GM19395 (cell line): Measurements from ENCODE around the gene MROH2A.
"Not testable (repeated sequence)": the region's sequence is repeated elsewhere in the genome, so short reads cannot be mapped to it uniquely, and the experiment has no call there.

Experiments used
- ATAC-seq: cut with Tn5 transposase; IDR thresholded peaks from one replicate; pipeline ENCODE4 v1.9.1; 2021; ENCODE audit warnings: mild to moderate bottlenecking, moderate library complexity; ENCODE audit not compliant: unreplicated experiment

Gene MROH2A, protein sequence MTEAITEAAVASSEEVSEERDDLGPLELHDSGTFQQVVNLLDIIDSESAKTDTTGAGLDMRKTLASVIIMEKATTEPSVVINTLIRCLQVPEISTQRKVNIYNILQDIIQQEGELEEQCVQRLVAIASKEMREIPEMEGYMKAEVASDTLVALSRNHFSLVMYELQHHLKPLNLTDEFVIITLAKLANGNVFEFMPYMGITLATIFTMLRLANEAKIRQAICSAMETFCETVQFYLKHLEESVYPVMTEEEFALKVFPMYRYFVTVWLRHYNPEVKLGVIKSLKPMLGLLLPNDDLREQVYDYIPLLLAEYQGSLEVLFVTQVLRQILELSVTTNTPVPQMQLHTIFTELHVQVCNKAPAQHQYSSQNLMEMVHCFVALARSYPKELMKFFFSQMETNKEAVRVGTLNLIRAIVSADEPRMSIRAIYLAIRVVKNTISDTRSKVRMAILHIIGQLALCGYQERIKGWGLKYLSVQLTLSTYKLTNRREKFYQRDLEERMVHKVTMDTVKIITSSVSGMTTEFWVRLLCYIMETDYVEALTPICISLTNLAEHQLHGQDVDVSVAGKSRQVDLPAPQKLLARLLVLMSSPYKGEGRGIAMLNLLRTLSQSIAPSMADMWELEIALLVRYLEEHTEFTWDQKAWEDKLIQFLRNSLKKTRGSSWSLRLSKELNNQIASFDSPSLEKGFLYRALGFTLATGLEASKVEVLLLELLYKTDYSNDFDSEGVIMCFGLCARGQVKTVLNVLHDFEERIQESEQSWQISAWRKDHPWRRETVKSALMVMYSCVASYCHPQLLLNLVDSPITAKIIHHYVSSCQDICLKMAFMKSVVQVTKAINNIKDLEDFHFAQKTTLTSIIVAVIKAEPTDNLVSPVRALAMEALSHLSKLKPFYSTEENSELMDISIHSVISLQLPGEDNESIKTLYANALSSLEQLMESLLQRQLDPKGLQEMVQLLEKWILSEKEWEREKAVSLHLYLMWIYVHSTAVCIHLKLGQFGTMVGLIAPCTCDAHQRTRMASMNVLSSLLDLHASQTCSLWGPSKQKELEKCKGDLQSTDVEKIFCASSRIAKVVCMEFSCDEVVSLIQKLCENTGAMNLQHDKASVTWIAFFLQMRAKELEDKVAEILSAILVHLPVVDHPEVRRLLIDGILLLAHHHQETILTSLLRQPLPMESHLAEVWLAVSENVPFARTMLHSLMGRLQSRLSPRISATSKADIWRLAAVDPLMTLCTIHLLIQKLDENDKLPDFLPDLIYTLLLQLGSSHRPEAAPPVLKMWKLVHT (N-terminal part only)

DNA sequence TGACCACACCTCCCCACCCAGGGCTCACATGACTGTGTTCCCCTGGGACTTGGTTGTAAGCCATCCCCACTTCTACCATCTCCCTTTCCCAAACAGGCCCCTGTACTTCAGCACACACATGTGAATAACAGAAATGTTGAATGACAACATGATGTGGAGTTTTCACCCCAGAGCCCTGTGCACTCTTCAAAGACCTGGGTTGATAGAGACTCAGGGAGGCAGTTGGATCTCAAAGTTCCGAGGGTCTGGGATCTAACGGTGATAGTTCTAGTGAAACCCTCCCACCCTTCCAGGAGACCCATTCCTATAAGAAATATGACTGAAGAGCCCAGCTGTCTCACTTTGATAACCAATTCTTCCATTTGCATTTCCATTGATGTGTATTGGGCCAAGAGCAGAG lies at the start of gene MROH2A:
Gene MROH2A (plus strand): TSS at position 301 of the 400 bp plus-strand sequence. CDS start 1,029 bp downstream, outside the sequence.
- no peak for ATAC-seq

DNA sequence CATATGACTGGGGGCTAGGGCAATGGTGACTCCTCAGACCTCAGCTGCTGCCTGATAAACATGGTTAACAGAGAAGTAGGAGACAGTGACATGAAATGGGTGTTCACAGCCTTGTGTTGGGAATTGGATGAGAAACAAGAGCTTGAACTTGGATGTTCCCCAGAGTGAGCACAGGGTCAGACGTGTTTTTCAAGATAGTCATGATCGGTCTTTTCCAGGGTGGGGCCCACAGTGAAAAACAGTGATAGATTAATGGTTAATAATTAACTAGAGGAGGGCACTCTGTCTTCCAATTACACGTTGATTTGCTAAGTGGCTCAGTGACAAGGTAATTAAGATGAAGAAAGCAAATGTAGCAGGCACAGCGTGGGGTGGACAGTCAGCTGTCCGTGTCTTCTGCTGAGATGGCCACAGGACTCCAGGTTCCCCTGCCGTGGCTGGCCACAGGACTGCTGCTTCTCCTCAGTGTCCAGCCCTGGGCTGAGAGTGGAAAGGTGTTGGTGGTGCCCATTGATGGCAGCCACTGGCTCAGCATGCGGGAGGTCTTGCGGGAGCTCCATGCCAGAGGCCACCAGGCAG lies 49.3 kb upstream of the MROH2A start, which contains the start of gene UGT1A3:
Gene UGT1A3 (plus strand): TSS at position 320 of the 579 bp plus-strand sequence. CDS start 85 bp downstream, at position 405.
- ATAC-seq = no peak

DNA sequence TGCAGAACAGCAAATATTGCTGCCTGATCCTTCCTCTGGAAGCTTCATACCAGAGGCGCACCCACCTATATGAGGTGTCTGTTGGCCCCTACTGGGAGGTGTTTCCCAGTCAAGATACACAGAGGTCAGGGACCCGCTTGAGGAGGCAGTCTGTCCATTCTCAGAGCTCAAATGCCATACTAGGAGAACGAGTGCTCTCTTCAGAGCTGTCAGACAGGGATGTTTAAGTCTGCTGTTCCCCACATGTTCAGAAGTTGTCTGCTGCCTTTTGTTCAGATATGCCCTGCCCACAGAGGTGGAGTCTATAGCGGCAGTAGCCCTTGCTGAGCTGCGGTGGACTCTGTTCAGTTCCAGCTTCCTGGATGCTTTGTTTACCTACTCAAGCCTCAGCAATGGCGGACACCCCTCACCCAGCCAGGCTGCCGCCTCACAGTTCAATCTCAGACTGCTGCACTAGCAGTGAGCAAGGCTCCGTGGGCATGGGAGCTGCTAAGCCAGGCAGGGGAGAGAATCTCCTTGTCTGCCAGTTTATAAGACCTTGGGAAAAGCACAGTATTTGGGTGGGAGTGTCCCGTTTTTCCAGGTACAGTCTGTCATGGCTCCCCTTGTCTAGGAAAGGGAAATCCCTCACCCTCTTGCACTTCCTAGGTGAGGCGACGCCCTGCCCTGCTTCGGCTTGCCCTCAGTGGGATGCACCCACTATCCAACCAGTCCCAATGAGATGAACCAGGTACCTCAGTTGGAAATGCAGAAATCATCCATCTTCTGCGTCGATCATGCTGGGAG lies 41.1 kb upstream of the MROH2A start:
- not testable (repeated sequence) for ATAC-seq

GRCh38 chr2:233740870-233741269 lies 37.3 kb upstream of the MROH2A start:
- ATAC-seq = no peak

GRCh38 chr2:233743464-233744259 lies 34.5 kb upstream of the MROH2A start:
- no peak for ATAC-seq

GRCh38 chr2:233745073-233745755 lies 32.9 kb upstream of the MROH2A start:
- ATAC-seq = no peak

GRCh38 chr2:233745838-233746237 lies 32.3 kb upstream of the MROH2A start:
- ATAC-seq = not testable (repeated sequence)

- ATAC-seq = no peak
Measured at GRCh38 chr2:233746475-233747282, 31.5 kb upstream of the MROH2A start.

DNA sequence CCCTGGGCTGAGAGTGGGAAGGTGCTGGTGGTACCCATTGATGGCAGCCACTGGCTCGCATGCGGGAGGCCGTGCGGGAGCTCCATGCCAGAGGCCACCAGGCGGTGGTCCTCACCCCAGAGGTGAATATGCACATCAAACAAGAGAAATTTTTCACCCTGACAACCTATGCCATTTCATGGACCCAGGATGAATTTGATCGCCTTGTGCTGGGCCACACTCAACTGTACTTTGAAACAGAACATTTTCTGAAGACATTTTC lies 30.9 kb upstream of the MROH2A start:
- ATAC-seq = no peak

- ATAC-seq = not testable (repeated sequence)
Measured at GRCh38 chr2:233750689-233751088, 27.4 kb upstream of the MROH2A start.

- not testable (repeated sequence) for ATAC-seq
Measured at GRCh38 chr2:233751212-233752009, 26.7 kb upstream of the MROH2A start.

DNA sequence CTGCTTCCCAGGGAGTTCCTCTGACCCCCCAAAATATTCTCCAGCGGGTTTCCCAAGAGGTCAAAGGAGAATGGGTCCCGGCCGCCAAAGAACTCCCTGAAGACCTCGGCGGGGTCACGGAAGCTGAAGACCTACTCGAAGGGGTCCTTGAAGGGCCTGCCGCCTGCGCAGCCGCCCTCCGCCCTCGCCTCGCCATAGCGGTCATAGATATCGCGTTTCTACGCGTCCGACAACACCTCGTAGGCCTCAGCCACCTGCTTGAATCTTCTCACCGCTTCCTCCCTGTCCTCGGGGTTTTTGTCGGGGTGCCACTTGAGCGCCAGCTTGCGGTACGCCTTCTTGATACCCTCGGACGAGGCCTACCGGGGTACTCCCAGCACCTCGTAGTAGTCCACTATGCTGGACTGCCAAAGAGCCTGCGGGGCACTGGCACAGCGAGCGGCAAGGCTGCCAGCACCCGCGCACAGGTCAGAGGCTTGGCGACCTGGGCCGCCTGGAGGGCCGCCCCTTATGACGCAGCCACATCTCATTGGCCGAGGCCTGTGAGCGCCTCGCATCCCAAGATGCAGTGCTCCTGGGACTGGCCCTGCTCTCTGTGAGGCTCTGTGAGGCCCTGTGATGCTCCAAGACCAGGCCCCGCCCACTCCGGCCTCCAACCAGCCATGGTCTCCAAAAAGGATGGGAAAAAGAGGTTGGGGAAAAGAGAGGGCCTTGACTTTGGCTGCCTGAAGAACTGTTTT lies 23.1 kb upstream of the MROH2A start:
- no peak for ATAC-seq

DNA sequence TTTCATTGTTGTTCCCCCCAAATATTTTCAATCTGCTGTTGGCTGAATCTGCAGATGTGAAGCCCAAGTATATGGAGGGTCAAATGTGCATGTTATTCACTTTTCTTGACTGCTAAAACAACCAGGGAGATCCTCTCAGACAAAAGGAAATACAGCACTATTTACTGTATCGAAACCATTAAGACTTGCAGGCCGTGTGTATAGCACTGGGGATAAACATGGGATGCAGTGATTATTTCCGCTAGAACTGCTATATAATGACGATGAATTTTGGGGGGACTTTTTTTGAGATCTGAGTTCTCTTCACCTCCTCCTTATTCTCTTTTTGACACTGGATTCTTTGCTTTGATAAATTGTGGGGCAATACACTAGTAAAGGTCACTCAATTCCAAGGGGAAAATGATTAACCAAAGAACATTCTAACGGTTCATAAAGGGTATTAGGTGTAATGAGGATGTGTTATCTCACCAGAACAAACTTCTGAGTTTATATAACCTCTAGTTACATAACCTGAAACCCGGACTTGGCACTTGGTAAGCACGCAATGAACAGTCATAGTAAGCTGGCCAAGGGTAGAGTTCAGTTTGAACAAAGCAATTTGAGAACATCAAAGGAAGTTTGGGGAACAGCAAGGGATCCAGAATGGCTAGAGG lies 21.6 kb upstream of the MROH2A start:
- no peak for ATAC-seq

GRCh38 chr2:233758141-233758540 lies 20.0 kb upstream of the MROH2A start:
- ATAC-seq = no peak

GRCh38 chr2:233758849-233759248 lies 19.3 kb upstream of the MROH2A start:
- no peak for ATAC-seq

DNA sequence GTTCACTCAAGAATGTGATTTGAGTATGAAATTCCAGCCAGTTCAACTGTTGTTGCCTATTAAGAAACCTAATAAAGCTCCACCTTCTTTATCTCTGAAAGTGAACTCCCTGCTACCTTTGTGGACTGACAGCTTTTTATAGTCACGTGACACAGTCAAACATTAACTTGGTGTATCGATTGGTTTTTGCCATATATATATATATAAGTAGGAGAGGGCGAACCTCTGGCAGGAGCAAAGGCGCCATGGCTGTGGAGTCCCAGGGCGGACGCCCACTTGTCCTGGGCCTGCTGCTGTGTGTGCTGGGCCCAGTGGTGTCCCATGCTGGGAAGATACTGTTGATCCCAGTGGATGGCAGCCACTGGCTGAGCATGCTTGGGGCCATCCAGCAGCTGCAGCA lies 18.1 kb upstream of the MROH2A start, which contains the start of gene UGT1A1:
Gene UGT1A1 (plus strand): TSS at position 228 of the 400 bp plus-strand sequence. CDS start 18 bp downstream, at position 246.
- ATAC-seq = no peak
